Jurkat, Clone E6-1 (cell line): ENCODE data around the gene DCAF17.
"Not testable (repeated sequence)": the region's sequence is repeated elsewhere in the genome, so short reads cannot be mapped to it uniquely, and the experiment has no call there.

Experiments used
- DNase-seq: peaks from one replicate; pipeline ENCODE4 v3.0.0-alpha.2; 2011; ENCODE audit warnings: low read depth, low spot score
- H3K4me3 ChIP-seq: 2 replicates; pipeline ENCODE4 v1.5.1; 2011; ENCODE audit warnings: mild to moderate bottlenecking, low read length, control low read depth, moderate library complexity

DCAF17 gene

GRCh38 chr2:171497664-171498063, 63.6 kb downstream of the DCAF17 start:
- H3K4me3 ChIP-seq, DNase-seq: not testable (repeated sequence)

- no peak for DNase-seq
- no peak overlapping the region for H3K4me3 ChIP-seq
Measured at GRCh38 chr2:171505374-171505773, 71.3 kb downstream of the DCAF17 start.

- DNase-seq, result no peak
- H3K4me3 ChIP-seq, result no peak overlapping the region
Measured at GRCh38 chr2:171509945-171510731, 76.1 kb downstream of the DCAF17 start.

GRCh38 chr2:171512014-171512413, 78.0 kb downstream of the DCAF17 start:
- no peak for DNase-seq

GRCh38 chr2:171512683-171513195, 78.7 kb downstream of the DCAF17 start:
- H3K4me3 ChIP-seq, result no peak overlapping the region
- DNase-seq, result no peak

More at GRCh38 chr2:171512014-171512413, 78.0 kb downstream of the DCAF17 start:
- H3K4me3 ChIP-seq, result no peak overlapping the region

GRCh38 chr2:171513719-171514160, 79.7 kb downstream of the DCAF17 start:
- DNase-seq, result no peak
- no peak overlapping the region for H3K4me3 ChIP-seq

GRCh38 chr2:171514908-171515582, 81.0 kb downstream of the DCAF17 start:
- H3K4me3 ChIP-seq, result no peak overlapping the region
- DNase-seq, result no peak

- H3K4me3 ChIP-seq, result no peak overlapping the region
- no peak for DNase-seq
Measured at GRCh38 chr2:171515672-171516298, 81.8 kb downstream of the DCAF17 start.

GRCh38 chr2:171516793-171517192, 82.8 kb downstream of the DCAF17 start:
- DNase-seq, result no peak

GRCh38 chr2:171520471-171520870, 86.4 kb downstream of the DCAF17 start:
- no peak for DNase-seq
- H3K4me3 ChIP-seq, result no peak overlapping the region

More at GRCh38 chr2:171516793-171517192, 82.8 kb downstream of the DCAF17 start:
- no peak overlapping the region for H3K4me3 ChIP-seq

GRCh38 chr2:171521361-171522051, 87.5 kb downstream of the DCAF17 start:
- H3K4me3 ChIP-seq, result peak overlapping the region; percentile 83
- DNase-seq, result no peak

GRCh38 chr2:171522052-171522787, 88.2 kb downstream of the DCAF17 start, which contains the start of gene CYBRD1:
CYBRD1 (plus strand) TSS chr2:171522474; CDS start chr2:171522546, 72 bp downstream.
- peak; percentile 80 for DNase-seq
- H3K4me3 ChIP-seq, result peak within 1 kb of the TSS; percentile 83

GRCh38 chr2:171522788-171523087, 88.7 kb downstream of the DCAF17 start:
- H3K4me3 ChIP-seq, result peak overlapping the region; percentile 83
- DNase-seq, result no peak

- peak; percentile 59 for DNase-seq
- peak overlapping the region; percentile 83 for H3K4me3 ChIP-seq
Measured at GRCh38 chr2:171523088-171524017, 89.3 kb downstream of the DCAF17 start.

- DNase-seq, result no peak
- H3K4me3 ChIP-seq, result peak overlapping the region; percentile 83
Measured at GRCh38 chr2:171524018-171524401, 90.0 kb downstream of the DCAF17 start.

GRCh38 chr2:171529914-171530313, 95.9 kb downstream of the DCAF17 start:
- no peak for DNase-seq
- H3K4me3 ChIP-seq, result no peak overlapping the region

- H3K4me3 ChIP-seq, result no peak overlapping the region
- no peak for DNase-seq
Measured at GRCh38 chr2:171530378-171530777, 96.4 kb downstream of the DCAF17 start.

- H3K4me3 ChIP-seq, DNase-seq: not testable (repeated sequence)
Measured at GRCh38 chr2:171530859-171531258, 96.8 kb downstream of the DCAF17 start.
